HepG2 (cell line): ENCODE data around the gene CCT8. TPM values are rescaled to one million over a fixed set of nuclear protein-coding genes. Genes with fewer than 3 reads are reported as not detected.
A peak's percentile ranks its signal among the peaks of the same experiment; 100 is the strongest.

ENCODE experiments used
- ATAC-seq: fragments of 200-7000 bp; cut with Tn5 transposase; 3 replicates; pipeline ENCODE4 v1.9.1; 2020; ENCODE audit warnings: mild to moderate bottlenecking, moderate library complexity
- BruUV-seq: library from RNA; stranded (reverse); fragments of 400-500 nt; replicated peaks from 2 replicates; lab custom pipeline; 2021; lab: Mats Ljungman, UMichigan
- CTCF ChIA-PET: fragments of 300-600 bp; formaldehyde crosslinking; extraction: SDS; loops from one replicate; lab custom pipeline; 2021; ENCODE audit warnings: low total read pairs, inconsistent platforms, low intra/inter-chr PET ratio; lab: Yijun Ruan, JAX
- POLR2A ChIA-PET: fragments of 350-600 bp; sonication (Branson Sonifier 250); formaldehyde crosslinking; loops from one replicate; lab custom pipeline; 2020; ENCODE audit warnings: antibody characterized with exemption, inconsistent platforms; lab: Yijun Ruan, JAX
- DNase-seq: peaks from one replicate; pipeline ENCODE4 v3.0.0-alpha.2; 2015; ENCODE audit warnings: low spot score
- FAIRE-seq: peaks from 3 replicates; lab custom pipeline; 2011; peaks lifted over from hg19 to GRCh38; lab: Jason Lieb, UNC
- H2AFZ ChIP-seq: one replicate; pipeline ENCODE4 v1.6.1; 2011; ENCODE audit warnings: low read length, inconsistent platforms
- H3K27ac ChIP-seq: fragments of 300-600 bp; 3 replicates; pipeline ENCODE4 v1.8.0; 2011; ENCODE audit warnings: mixed run types, mild to moderate bottlenecking, mixed read lengths, low read length, inconsistent platforms; ENCODE audit not compliant: insufficient read depth; ENCODE audit errors: extremely low read length
- H3K27me3 ChIP-seq, 2 experiments: fragments of 200-600 bp in 1 of 2; 2 replicates in 1 of 2; 3 replicates in 1 of 2; pipeline versions ENCODE4 v1.6.0 to v1.8.0; 2011; ENCODE audit warnings: low read length in 2 of 2, mild to moderate bottlenecking in 2 of 2, moderate library complexity in 2 of 2, inconsistent platforms in 1 of 2; ENCODE audit not compliant: insufficient read depth in 2 of 2, control insufficient read depth in 1 of 2
- H3K36me3 ChIP-seq, 2 experiments: fragments of 200-600 bp in 1 of 2; replicated peaks in 1 of 2; 2 replicates in 1 of 2; 3 replicates in 1 of 2; pipeline versions ENCODE4 v1.5.1 to v1.8.0; 2011; ENCODE audit warnings: low read length in 2 of 2, inconsistent platforms in 1 of 2; ENCODE audit not compliant: insufficient read depth in 2 of 2, control insufficient read depth in 1 of 2
- H3K4me1 ChIP-seq: 2 replicates; pipeline ENCODE4 v1.5.1; 2012; ENCODE audit warnings: low read length, inconsistent platforms; ENCODE audit not compliant: insufficient read depth
- H3K4me2 ChIP-seq: 2 replicates; pipeline ENCODE4 v1.6.0; 2011; ENCODE audit warnings: low read depth, low read length, inconsistent platforms
- H3K4me3 ChIP-seq, 3 experiments: fragments of 200-600 bp in 1 of 3; sonication (generic), shearing (Covaris generic) in 1 of 3; replicated peaks in 1 of 3; 2 replicates each; pipeline ENCODE4 v1.5.1; 2011 to 2016; ENCODE audit warnings: low read length in 3 of 3, inconsistent platforms in 2 of 3, low read depth in 2 of 3, mild to moderate bottlenecking in 2 of 3, control low read depth in 1 of 3, mixed read lengths in 1 of 3; ENCODE audit not compliant: insufficient read depth in 1 of 3
- H3K79me2 ChIP-seq: one replicate; pipeline ENCODE4 v1.6.1; 2011; ENCODE audit warnings: low read length, inconsistent platforms; ENCODE audit not compliant: insufficient read depth
- H3K9ac ChIP-seq: 2 replicates; pipeline ENCODE4 v1.6.0; 2011; ENCODE audit warnings: mild to moderate bottlenecking, low read depth, low read length, inconsistent platforms; ENCODE audit not compliant: insufficient read depth
- H3K9me3 ChIP-seq: 2 replicates; pipeline ENCODE4 v1.5.1; 2012; ENCODE audit warnings: mild to moderate bottlenecking, low read length
- H4K20me1 ChIP-seq: 2 replicates; pipeline ENCODE4 v1.6.0; 2011; ENCODE audit warnings: inconsistent platforms, mild to moderate bottlenecking, low read length, moderate library complexity; ENCODE audit not compliant: insufficient read depth
- HNF4A ChIP-seq: sonication (generic); formaldehyde crosslinking; IDR thresholded peaks from 2 replicates; pipeline ENCODE4 v1.4.0; 2020; ENCODE audit warnings: missing genetic modification reagents
- MTF2 ChIP-seq: sonication (generic); formaldehyde crosslinking; IDR thresholded peaks from 2 replicates; pipeline ENCODE4 v1.5.0; 2020; ENCODE audit warnings: missing genetic modification reagents, borderline replicate concordance
- MZF1 ChIP-seq: sonication (generic); formaldehyde crosslinking; IDR thresholded peaks from 2 replicates; pipeline ENCODE4 v1.8.1; 2023; ENCODE audit warnings: mild to moderate bottlenecking, missing genetic modification reagents, borderline replicate concordance
- NR1H2 ChIP-seq: sonication (generic); formaldehyde crosslinking; IDR thresholded peaks from 2 replicates; pipeline ENCODE4 v1.8.1; 2022; ENCODE audit warnings: low read depth, missing genetic modification reagents, borderline replicate concordance
- POGZ ChIP-seq: sonication (generic); formaldehyde crosslinking; IDR thresholded peaks from 2 replicates; pipeline ENCODE4 v1.4.0; 2020; ENCODE audit warnings: mild to moderate bottlenecking, missing genetic modification reagents
- REXO4 ChIP-seq: sonication (generic); formaldehyde crosslinking; IDR thresholded peaks from 2 replicates; pipeline ENCODE4 v1.8.0; 2022; ENCODE audit warnings: missing genetic modification reagents, mild to moderate bottlenecking, borderline replicate concordance
- SALL1 ChIP-seq: sonication (generic); formaldehyde crosslinking; IDR thresholded peaks from 2 replicates; pipeline ENCODE4 v1.8.0; 2022; ENCODE audit warnings: mild to moderate bottlenecking, missing genetic modification reagents
- STAG1 ChIP-seq: sonication (generic); formaldehyde crosslinking; IDR thresholded peaks from 2 replicates; pipeline ENCODE4 v1.4.0; 2020; ENCODE audit warnings: missing genetic modification reagents
- TAF15 ChIP-seq: fragments of 200-400 bp; formaldehyde crosslinking; IDR thresholded peaks from one replicate; pipeline ENCODE4 v1.6.1; 2018; ENCODE audit warnings: mild to moderate bottlenecking, low read depth, low read length; ENCODE audit not compliant: poor library complexity, severe bottlenecking
- ZIK1 ChIP-seq: sonication (generic); formaldehyde crosslinking; IDR thresholded peaks from 2 replicates; pipeline ENCODE4 v1.5.0; 2020; ENCODE audit warnings: mild to moderate bottlenecking, low read depth, missing genetic modification reagents, borderline replicate concordance
- ZMYM3 ChIP-seq: sonication (generic); formaldehyde crosslinking; IDR thresholded peaks from 2 replicates; pipeline ENCODE4 v1.5.1; 2020; ENCODE audit warnings: mild to moderate bottlenecking, missing genetic modification reagents
- ZMYM4 ChIP-seq: sonication (generic); formaldehyde crosslinking; IDR thresholded peaks from 2 replicates; pipeline ENCODE4 v1.8.1; 2023; ENCODE audit warnings: mild to moderate bottlenecking, missing genetic modification reagents
- ZNF143 ChIP-seq: sonication (generic); formaldehyde crosslinking; IDR thresholded peaks from 2 replicates; pipeline ENCODE4 v1.4.0; 2020; ENCODE audit warnings: missing genetic modification reagents
- ZNF644 ChIP-seq: IDR thresholded peaks from 2 replicates; pipeline ENCODE4 v1.6.1; 2016; ENCODE audit warnings: low read depth
- WGBS: methylation state at CpG from one replicate; pipeline ENCODE4 v1.1.6; 2017; ENCODE audit warnings: low lambda C conversion rate; 5-methylcytosine and 5-hydroxymethylcytosine counted together
- in situ Hi-C: cut with HindIII; loops from 2 replicates; pipeline ENCODE4 v1.10.0; 2017; ENCODE audit warnings: low pct_unique_long_range_greater_than_20kb; ENCODE audit not compliant: extremely low pct_ligation_motif_present
- intact Hi-C: fragments of 100-400 bp; cut with micrococcal nuclease; formaldehyde crosslinking; loops from one replicate; pipeline ENCODE4 v1.10.0; 2022; ENCODE audit not compliant: unreplicated experiment
- polyA plus RNA-seq, 8 experiments: library from polyadenylated mRNA; depleted of rRNA in 3 of 8; stranded (reverse) in 7 of 8; unstranded in 1 of 8; fragments of >200 nt; fragmentation: Illumina TruSeq in 4 of 8; extraction: Trizol in 4 of 8; gene quantifications; 2 replicates each; pipeline versions ENCODE4 v1.2.1 to v1.2.3, GENCODE V29; 2011 to 2016; ENCODE audit warnings: low read depth in 4 of 8, missing spikeins in 1 of 8, mixed read lengths in 1 of 8; ENCODE audit not compliant: insufficient read depth in 1 of 8
- total RNA-seq, 5 experiments: library from RNA; depleted of rRNA; stranded (reverse); fragments of >200 nt; fragmentation: Illumina TruSeq; extraction: Trizol; gene quantifications; 2 replicates each; pipeline ENCODE4 v1.2.3, GENCODE V29; 2016; ENCODE audit warnings: low read depth in 1 of 5
- TF ChIP-seq, protein P1 (sequence below): IDR thresholded peaks from 2 replicates; pipeline ENCODE4 v1.6.1; 2012; ENCODE audit warnings: low read depth, low read length, improper control_type of control experiment

The CCT8 gene
- total and polyA plus RNA-seq, 2 of the 13 experiments (the other 11 are each of a cell fraction or from before 2014, with no cell fraction given) = 127 to 325 TPM

GRCh38 chr21:29092102-29092959, 18.9 kb upstream of the CCT8 start:
- intact Hi-C loops = loop anchor here (10.0 kb wide), 1 partner anchor 382 kb away; no protein-coding TSS in a partner anchor
- Histone ChIP-seq H3K27me3 (no peaks in the 10 kb centered on the region), H3K36me3 (no peaks in the 10 kb centered on the region), H2AFZ (peak overlapping the region; percentile 51), H3K4me3 (peak overlapping the region in 1 of 3 experiments; percentile 50; a peak in 2 of 6 replicates), H3K27ac (no peak overlapping the region), H4K20me1 (no peaks in the 10 kb centered on the region), H3K9me3 (no peaks in the 10 kb centered on the region), H3K4me1 (peaks cover 17% of the 10 kb centered on the region), H3K4me2 (peak overlapping the region; percentile 77), H3K79me2 (no peaks in the 10 kb centered on the region), H3K9ac (peak overlapping the region; percentile 9; the same call in 1 of the 2 replicates)
- FAIRE-seq = no peak
- WGBS = 7% methylated on average over 9 of the region's 9 CpGs
- ChIA-PET CTCF (no interaction called here), POLR2A (interaction anchor here (1.4 kb wide), 1 partner anchor 18 kb away, joined by 6 read pairs; no protein-coding TSS in a partner anchor)
- no TSS peak for BruUV-seq
- in situ Hi-C loops = loop anchor here (25.0 kb wide), 2 partner anchors 745 to 1995 kb away; no protein-coding TSS in a partner anchor
- DNase-seq = no peak
- TF ChIP-seq HNF4A = peak; percentile 50; the same call in 1 of the 2 replicates
- TF ChIP-seq REXO4 (CRISPR knock-in tag) = no peak
- 0 out of 2 replicates have a peak, but pooled peaks have one; percentile 10 for TF ChIP-seq ZMYM3
- TF ChIP-seq POGZ (CRISPR knock-in tag) = 0 out of 2 replicates have a peak, but pooled peaks have one; percentile 46
- no peak for TF ChIP-seq MTF2 (CRISPR knock-in tag)
- 0 out of 2 replicates have a peak, but pooled peaks have one; percentile 25 for TF ChIP-seq SALL1 (CRISPR knock-in tag)
- TF ChIP-seq, protein P1, sequence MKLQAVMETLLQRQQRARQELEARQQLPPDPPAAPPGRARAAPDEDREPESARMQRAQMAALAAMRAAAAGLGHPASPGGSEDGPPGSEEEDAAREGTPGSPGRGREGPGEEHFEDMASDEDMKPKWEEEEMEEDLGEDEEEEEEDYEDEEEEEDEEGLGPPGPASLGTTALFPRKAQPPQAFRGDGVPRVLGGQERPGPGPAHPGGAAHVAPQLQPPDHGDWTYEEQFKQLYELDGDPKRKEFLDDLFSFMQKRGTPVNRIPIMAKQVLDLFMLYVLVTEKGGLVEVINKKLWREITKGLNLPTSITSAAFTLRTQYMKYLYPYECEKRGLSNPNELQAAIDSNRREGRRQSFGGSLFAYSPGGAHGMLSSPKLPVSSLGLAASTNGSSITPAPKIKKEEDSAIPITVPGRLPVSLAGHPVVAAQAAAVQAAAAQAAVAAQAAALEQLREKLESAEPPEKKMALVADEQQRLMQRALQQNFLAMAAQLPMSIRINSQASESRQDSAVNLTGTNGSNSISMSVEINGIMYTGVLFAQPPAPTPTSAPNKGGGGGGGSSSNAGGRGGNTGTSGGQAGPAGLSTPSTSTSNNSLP = 0 out of 2 replicates have a peak, but pooled peaks have one; percentile 25
- no peak for TF ChIP-seq NR1H2 (CRISPR knock-in tag)
- TF ChIP-seq ZNF143 (CRISPR knock-in tag) = no peak
- peak; percentile 35; the same call in 1 of the 2 replicates for TF ChIP-seq ZNF644 (CRISPR knock-in tag)
- peak; percentile 99 for TF ChIP-seq ZIK1 (CRISPR knock-in tag)
- peak; percentile 100 for TF ChIP-seq MZF1 (CRISPR knock-in tag)
- TF ChIP-seq TAF15 = no peak
- TF ChIP-seq ZMYM4 = 0 out of 2 replicates have a peak, but pooled peaks have one; percentile 20
- TF ChIP-seq STAG1 (CRISPR knock-in tag) = peak; percentile 29; the same call in 1 of the 2 replicates
- ATAC-seq = peak; percentile 85
